GM21529 (cell line): Measurements from ENCODE around the gene COL25A1.
"Not testable (repeated sequence)": the region's sequence is repeated elsewhere in the genome, so short reads cannot be mapped to it uniquely, and the experiment has no call there.

ENCODE experiments used
- ATAC-seq: cut with Tn5 transposase; IDR thresholded peaks from one replicate; pipeline ENCODE4 v1.9.1; 2021; ENCODE audit not compliant: unreplicated experiment

COL25A1 gene

DNA sequence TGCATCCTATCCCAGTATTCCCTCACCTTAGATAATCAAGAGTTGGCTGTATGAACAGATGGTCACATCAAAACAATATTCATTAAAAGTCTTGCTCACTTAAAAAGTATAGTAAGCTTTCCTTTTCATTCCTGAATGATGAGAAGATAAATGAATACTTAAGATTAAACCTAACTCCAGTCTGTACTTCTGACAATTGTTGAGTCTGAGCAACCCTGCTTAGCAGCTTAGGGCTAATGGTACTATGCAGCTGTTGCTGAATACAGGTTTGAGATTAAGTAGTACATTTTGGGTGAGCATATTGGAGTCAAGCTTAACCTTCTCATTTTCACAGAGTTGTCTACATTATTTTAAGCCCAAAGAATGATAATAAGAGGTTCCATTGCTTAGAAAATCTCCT lies 417.9 kb downstream of the COL25A1 start:
- no peak for ATAC-seq

GRCh38 chr4:108881986-108882385 lies 420.5 kb downstream of the COL25A1 start:
- ATAC-seq = no peak

- ATAC-seq = no peak
These were observed 421.3 kb downstream of the COL25A1 start for GRCh38 chr4:108881190-108881589.

GRCh38 chr4:108878806-108879205 lies 423.7 kb downstream of the COL25A1 start:
- ATAC-seq = no peak

DNA sequence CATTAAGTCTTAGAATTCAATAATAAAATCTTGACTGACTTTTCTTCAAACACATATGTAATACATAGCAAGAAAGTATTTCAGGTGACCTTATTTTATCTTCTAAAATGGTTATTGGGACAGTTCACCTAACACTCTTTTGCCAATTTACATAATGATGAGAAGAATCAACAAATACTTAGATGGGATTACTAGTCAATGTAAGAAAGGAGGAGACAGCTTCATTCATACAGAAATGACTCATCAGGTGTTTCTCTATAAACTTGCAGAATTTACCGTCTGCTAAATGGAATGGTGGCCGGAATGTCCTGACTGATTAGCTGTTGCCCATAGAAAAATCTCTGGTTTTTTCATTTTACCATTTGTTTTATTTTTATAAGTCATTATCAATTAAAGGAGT lies 424.6 kb downstream of the COL25A1 start:
- no peak for ATAC-seq

DNA sequence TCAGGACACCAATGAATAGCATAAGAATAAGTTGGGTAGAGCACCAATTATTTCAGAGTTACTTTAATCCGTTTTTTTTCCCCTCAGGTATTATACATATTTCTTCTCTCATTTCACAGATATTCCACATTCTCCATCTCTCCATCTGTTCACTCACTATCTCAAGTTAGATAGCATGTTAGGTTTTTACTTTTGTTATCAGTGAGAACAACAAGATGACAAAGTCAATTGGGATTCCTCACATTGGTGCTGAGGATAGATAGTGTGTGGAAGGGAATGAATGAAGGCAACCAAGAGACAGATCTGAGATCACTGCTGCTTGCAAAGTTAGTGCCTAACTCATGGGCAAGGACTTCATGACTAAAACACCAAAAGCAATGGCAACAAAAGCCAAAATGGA lies 427.7 kb downstream of the COL25A1 start:
- ATAC-seq = no peak

DNA sequence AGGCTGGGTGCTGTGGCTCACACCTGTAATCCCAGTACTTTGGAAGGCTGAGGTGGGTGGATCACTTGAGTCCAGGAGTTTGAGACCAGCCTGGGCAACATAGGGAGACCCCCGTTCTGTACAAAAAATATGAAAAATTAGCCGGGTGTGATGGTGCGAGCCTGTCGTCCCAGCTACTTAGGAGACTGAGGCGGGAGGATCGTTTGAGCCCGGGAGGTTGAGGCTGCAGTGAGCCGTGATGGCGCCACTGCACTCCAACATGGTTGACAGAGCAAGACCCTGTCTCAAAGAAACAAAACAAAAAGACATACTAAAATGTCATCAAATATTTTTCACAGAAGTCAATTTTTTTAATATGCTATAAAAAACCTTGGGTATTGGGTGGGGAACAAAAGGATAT lies 432.5 kb downstream of the COL25A1 start:
- not testable (repeated sequence) for ATAC-seq

DNA sequence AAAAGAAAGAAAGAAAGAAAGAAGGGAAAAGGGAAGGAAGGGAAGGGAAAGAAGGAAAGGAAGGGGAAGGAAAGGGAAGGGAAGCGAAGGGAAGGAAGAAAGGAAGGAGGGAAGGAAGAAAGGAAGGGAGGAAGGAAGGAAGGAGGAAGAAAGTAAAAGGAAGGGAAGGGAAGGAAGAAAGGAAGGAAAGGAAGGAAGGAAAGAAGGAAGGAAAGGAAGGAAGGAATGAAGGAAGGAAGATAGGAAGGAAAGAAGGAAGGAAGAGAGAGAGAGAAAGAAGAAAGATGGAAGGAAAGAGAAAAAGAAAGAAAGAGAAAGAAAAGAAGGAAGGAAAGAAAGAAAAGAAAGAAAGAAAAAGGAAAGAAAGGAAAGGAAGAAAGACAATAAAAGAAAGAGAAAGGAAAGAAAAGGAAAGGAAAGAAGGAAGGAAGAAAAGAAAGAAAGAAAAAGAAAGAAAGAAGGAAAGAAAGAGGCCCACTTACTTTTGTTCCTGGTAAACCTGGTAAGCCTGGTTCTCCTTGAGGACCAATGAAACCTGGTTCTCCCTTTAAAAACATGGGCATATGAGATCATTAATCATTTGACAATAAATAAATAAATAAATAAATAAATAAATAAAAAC lies 433.7 kb downstream of the COL25A1 start:
- no peak for ATAC-seq

DNA sequence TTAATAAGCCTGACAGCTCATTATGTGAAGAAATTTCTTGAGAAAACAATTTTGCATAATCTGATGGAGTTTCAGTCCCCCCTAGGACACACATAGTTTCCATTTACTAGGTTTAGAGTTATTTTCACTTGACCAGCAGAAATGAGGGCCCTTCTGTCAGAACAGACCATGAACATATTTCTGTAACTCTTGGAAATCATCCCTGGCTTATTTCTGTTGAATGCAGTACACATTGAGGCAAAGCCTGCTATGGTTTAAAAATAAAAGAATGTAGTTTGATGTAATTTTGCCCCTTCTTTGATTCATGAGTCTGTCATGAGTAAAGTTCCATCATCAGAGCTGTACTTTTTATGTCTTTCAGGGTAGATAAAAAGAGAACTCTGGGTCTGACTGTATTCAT lies 435.0 kb downstream of the COL25A1 start:
- ATAC-seq = no peak

DNA sequence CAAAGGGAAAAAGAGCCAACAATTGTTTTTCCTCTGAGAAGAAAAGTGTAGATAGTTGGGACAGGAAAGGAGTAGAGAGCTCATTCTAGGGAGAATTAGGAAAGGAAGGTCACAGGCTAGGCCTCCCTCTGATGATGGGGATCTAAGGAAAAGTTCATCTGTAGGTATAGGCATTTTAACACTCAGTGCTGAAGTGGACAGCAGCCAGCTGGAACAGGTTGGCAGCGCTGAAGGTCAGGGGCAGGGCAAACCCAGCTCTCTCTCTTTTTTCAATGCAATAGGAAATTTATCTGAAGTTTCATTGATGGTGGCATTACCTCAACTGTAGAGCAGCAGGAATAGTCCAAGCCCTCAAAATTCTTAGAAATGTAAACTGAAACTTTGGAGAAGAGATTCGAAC lies 441.1 kb downstream of the COL25A1 start:
- no peak for ATAC-seq

- ATAC-seq = no peak
These were observed 447.7 kb downstream of the COL25A1 start for GRCh38 chr4:108854786-108855185.

GRCh38 chr4:108852691-108853090 lies 449.8 kb downstream of the COL25A1 start:
- no peak for ATAC-seq

DNA sequence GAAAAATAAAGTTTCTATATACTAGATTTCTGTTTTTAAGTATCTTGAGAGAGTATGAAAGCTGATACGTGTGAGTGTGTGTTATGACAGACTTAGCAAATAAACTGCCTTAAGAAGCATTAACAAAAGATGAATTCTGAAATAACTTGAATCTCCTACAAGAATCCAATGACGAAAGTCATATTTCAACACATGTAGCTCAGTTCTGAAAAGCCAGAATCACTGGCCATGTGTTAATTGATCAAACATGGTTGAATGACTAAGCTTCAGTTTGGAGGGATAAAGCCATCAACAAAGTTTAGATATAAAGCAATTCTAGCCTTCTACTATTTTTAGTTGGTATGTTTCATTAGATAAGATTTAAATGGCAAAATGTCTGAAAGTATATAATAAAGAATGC lies 451.1 kb downstream of the COL25A1 start:
- no peak for ATAC-seq

DNA sequence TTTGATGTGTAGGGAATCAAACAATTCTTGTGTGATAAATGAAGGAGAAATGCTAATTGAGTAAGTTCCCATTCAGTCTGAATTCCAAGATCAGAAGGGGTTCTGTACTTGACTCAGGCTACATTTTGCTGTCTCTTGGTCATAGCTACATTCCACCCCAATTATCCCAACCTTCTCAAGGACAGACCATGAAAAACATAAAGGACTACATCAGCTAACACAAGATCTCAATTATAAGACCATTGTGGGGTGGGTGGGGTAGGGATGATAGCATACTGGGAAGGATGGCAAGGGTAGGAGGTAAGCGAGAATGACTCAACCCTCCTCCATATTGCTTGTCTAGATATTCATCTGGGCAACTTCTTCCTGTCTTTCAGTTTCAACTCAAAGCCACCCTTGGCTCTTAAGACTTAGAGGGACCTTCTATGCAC lies 452.2 kb downstream of the COL25A1 start:
- ATAC-seq = peak; percentile 53

- peak; percentile 95 for ATAC-seq
These were observed 452.8 kb downstream of the COL25A1 start for GRCh38 chr4:108849611-108850168.

GRCh38 chr4:108846568-108846967 lies 455.9 kb downstream of the COL25A1 start:
- no peak for ATAC-seq

- no peak for ATAC-seq
These were observed 462.0 kb downstream of the COL25A1 start for GRCh38 chr4:108840426-108840975.

DNA sequence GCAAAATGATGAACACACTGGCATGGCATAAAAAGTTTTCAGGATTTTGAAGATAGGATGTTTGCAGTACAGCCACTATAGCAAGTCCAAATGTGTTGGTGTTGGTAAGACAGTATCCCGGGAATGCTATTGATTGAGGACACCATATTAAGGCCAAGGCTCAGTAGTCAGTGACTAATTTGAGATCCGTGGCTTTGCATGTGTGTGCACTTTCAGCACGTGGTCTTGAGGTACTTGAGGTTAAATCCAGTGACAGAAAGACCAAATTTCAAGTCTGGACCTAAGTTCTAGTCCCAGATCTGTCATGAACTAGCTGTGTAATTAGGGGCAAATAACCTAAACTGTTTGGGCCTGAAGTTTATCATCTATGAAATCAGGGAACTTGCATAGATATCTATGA lies 463.1 kb downstream of the COL25A1 start:
- ATAC-seq = no peak

DNA sequence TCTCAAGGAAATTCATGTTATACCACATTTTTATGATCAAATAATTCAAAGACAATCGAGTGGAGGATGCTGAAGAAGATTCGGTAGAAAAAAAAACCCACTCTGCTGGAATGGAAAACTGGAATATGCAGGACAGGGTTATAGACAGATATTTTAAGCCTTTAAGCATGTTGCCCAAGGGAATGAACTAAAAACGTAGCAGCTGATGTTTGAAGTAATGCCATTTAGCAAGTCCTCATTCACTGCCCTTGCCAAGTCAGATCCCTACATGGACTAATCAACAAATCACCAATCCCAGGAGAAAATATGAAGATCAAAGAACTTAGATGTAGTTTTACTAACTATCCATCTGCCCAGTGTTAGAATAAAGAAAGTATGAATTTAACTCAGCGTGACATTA lies 464.0 kb downstream of the COL25A1 start:
- no peak for ATAC-seq

DNA sequence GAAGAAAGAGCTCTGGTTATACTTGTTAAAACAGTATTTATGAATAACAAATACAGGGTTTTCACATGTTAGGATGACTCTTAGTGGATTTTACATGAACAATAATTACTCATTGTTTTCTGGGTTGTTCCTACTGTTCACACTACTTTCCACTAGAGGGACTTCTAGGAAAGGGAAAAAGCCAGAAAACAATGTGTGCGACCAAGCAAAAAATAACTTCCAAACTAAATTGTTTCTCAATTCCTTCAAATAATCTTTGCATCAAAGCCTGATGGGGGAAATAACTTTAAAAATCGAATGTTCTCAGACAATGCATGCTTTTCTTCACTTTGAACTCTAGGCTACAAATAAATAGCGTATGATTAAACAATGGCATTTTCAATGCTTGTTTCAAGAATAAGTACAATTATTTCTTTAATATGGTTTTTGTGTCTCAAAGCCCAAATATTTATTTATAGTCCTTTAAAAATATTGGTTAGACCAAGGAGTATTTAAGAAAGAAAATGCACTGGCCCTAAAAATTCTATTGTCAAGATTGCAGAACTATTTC lies 467.5 kb downstream of the COL25A1 start:
- ATAC-seq = no peak

- ATAC-seq = no peak
These were observed 468.2 kb downstream of the COL25A1 start for GRCh38 chr4:108834166-108834834.

DNA sequence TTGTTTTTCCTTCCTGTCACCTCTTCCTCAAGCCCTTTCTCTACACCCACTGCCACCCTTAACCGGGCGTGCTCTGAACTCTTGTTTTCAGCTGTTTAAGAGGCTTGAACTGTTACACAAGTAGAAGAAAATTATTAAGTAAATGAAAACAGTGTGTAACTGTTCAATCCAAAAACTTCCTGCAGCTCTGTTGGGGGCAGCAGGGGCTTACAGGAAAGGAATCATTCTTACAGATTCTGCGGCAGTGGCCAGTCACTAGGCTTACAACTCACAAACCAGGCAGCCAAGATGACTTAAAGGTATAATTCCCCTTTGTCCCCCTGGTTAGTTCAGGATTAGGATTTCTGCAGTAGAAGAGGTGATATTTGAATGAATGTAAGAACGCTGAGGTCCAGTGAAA lies 469.4 kb downstream of the COL25A1 start:
- ATAC-seq = no peak
